ENCODE data around the gene FTO. TPM values are rescaled to one million over a fixed set of nuclear protein-coding genes. Genes with fewer than 3 reads are reported as not detected.

FTO gene
- total RNA-seq, 2 donors from 2014 or later, result 38.6 to 40.8 TPM

DNA sequence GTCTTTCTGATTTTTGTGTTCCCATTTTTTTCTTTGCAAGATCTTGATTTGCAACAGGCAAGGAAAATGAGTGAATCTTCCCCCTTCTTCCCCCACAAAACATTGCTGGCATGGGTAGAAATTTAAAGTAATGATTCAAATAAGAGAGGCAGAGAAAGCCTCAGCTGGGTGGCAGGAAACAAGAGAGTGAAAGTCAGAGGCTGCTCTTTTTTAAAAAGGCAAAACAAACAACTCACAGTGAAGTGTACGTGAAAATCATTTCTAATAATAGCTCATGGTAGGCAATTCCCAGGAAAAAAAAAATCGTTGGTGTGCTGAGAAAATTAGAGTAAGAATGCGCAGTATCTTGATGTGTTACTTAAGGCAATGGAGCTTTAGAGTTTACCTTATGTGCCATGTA, 229.5 kb downstream of the FTO start:
- intact Hi-C loops (cut with DNase I, micrococcal nuclease), result no loop called here
- DNase-seq, result no peak
- ATAC-seq, result no peak

DNA sequence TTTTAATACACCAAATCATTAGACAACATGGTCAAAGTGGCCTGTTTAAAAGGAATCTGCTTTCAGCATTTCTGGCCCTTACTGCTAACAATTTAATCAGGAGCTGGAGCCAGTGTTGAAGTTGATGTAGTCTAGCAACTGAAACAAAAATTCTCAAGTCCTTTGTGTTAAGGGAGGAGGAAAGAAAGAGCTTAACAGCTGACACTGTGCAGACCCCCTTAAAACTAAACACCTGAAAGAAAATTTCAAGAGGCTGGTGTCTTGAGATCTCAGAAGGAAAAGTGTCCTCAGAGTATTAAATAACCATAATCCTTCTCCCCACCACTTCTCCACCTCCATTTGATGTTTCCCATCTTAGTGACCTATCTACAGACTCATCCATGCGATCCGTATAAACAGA, 232.1 kb downstream of the FTO start:
- DNase-seq (no peak), ATAC-seq (no peak)
- intact Hi-C loops (cut with DNase I, micrococcal nuclease), result no loop called here

DNA sequence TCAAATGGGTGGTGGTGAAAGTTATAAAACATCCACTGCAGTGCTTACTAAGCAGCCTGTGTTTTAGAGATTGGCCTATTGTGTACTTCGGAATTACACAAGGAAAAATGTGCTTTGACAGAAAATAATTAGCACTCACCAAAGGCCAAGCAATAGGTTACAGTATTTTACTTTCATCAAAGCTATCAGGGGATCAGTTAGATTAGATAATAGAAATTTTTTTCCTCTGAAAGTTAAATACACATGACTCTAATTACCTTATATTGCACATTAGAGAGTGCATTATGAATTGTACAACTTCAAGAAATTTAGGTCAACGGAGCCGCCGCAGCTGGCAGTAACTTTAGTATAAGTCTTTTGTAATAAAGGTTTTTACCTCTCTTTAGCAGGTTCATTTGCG, 232.6 kb downstream of the FTO start:
- intact Hi-C loops (cut with DNase I, micrococcal nuclease), result no loop called here
- DNase-seq (no peak), ATAC-seq (no peak)

DNA sequence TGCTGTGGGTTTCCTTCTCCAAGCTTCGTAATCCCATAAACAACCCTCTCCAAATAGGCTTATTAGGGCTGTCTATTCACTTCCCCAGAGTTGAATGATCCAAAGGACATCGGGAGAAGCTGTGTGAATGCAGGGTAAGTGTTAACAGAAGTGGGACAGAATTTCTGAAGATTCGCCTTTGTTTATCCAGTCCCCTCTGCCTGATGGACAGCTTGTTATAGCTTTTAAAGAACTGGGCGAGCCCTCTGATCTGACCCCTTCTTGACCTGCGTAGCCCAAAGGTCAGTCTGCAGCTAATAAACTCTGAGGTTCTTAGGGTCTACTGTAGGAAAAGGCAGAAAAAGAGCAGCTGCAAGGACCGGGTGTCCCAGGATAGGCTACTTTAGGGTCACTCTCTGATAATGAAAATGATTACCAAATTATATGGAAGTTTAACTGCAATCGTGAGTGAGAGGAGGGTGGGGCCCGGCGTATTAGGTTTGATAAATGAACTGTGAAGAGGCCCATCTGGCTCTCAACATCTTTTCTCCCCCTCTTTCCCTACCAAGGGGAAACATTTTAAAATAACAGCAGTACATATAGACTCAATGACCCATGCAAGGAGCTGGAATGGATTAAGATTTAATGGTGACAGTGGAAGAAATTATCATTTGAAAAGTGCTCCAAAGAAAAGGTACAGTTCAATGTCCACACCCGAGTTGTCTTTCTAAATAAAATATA, 233.4 kb downstream of the FTO start:
- no peak for DNase-seq
- no peak for ATAC-seq
- intact Hi-C loops (cut with DNase I, micrococcal nuclease), result no loop called here

DNA sequence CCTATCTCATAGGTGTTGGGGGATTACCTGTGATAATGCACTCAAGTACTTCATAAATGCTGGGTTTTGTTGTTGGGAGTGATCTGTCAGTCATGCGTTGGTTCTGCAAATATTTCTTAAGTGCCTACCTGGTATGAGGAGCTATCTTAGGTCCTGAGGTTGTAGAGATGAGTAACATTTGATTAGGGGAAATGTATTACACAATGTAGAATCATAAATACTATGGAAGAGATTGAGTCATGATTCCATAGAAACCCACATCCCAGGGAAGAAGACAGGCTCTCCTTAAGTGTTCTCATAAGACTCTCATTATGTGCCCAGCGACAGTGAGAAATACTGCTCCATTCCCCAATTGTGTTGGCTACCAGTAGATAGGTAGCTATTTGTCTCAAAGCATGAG, 240.1 kb downstream of the FTO start:
- DNase-seq (no peak), ATAC-seq (no peak)
- intact Hi-C loops (cut with DNase I, micrococcal nuclease), result no loop called here

DNA sequence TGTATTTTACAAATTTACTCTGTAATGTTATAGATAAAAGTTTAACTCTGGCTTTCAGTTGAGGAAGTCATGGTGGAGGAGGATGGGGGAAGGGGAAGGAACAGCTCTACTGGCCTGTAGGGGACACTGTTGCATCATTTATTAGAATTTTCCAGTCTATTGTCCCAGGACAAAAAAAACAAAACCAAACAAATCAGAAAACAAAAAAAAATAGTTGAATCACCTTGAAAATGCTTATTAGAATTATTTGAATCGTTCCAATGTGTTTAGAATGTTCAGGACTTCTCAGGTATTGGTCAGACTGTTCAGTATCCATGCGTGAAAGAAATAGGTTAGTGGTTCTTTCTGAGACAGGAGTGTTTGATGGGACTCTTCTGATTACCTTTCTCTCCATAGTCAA, 242.0 kb downstream of the FTO start:
- ATAC-seq (peak; percentile 84), DNase-seq (no peak)
- intact Hi-C loops (cut with DNase I, micrococcal nuclease), result no loop called here

DNA sequence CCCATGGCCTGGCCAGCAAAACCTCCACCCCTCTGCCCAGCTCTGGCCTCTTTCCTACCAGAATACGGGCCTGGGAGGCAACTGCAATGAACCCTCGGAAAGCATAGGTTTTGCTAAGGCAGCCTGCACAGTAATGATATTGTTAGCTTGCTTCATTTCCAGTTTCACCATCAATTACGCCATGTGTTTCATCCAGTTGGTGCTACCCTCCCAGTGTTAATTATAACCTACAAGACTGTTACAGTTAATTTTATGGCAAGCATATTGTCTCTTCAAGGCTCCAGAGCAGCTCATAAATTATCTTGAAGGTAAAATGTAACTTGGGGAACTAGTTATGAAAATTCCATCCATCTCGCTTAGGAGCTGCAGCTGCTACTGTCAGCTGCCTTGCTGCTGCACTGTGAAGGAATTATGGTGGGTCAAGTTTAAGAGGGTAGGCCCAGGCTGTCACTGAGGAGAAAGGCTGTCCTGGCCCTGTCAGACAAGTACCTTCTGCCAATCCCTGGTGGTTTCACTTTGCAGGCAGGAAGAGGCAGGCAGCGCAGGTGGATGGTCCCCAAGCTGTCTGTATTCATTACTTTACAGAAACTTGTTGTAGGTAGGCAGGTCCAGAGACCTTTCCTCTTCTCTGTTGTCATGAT, 242.9 kb downstream of the FTO start:
- ATAC-seq (peak; percentile 86), DNase-seq (no peak)
- intact Hi-C loops (cut with DNase I, micrococcal nuclease), result no loop called here

DNA sequence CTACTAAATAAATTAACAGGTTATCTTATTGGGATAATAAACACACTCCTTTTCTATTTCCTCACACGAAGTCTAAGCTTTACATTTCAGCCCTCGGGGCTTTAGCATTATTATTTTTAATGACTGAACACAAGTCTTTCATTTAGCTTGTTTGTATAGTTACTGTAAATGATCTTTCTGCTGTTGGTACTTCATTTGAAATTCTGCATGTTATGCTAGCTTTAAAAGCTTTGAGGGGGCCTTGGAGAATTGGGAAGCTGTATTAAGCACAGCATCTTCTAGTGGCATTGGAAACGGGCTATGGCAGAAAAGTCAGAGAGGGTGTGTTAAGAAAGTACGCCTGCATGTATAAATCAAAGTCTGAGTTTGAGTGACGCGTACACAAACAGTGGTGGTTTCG, 243.7 kb downstream of the FTO start:
- DNase-seq (no peak), ATAC-seq (no peak)
- intact Hi-C loops (cut with DNase I, micrococcal nuclease), result no loop called here

DNA sequence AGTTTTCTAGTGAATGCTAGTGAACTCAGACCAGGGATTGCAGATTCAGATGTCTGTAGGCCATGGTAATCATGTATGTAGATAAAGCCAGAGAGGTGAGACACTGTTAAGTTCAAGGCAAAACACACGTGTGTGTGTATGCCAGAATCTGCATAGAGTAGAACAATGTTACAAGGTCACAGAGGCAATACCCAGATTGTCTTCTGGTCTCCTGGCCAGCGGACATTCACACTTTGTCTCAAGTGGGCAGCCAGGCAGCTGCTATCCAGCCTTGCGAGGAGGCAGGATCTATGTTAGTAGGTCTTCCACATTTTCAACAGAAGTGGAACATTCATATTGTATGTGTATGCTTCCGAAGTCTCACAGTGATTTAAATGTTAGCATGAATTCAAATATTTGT, 244.4 kb downstream of the FTO start:
- DNase-seq (no peak), ATAC-seq (no peak)
- intact Hi-C loops (cut with DNase I, micrococcal nuclease), result no loop called here

DNA sequence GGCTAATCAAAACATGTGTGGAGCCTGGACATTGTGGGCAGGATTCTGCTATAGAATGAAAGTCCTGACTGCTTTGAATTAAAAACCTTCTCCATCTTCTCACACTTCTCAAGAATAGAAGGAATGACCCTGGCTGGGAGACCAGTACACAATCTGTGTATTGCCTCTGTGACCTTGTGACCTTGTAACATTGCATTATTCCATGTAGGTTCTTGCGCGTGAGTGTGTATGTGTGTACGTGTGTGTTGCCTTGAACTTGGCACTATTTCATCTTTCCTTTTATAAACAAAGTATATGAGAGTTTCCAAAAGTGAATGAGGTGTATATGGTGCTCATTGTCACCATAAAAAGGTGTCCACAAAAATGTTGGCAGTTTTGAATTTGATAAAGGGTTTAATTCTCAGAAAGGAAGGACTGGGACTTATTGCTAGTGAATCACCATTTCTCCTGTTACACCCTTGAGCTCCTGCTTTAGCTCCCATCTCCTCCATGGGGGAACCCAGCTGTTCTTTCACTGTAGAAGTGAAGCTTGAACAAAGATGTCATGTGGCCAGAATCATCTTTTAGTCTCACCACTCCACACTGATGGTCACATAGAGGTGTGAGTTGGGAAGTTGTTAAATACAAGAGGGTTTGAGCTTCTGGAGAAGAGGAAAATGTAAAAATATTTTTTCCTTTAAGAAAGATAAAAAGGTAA, 244.9 kb downstream of the FTO start:
- intact Hi-C loops (cut with DNase I, micrococcal nuclease), result no loop called here
- ATAC-seq (no peak), DNase-seq (no peak)

DNA sequence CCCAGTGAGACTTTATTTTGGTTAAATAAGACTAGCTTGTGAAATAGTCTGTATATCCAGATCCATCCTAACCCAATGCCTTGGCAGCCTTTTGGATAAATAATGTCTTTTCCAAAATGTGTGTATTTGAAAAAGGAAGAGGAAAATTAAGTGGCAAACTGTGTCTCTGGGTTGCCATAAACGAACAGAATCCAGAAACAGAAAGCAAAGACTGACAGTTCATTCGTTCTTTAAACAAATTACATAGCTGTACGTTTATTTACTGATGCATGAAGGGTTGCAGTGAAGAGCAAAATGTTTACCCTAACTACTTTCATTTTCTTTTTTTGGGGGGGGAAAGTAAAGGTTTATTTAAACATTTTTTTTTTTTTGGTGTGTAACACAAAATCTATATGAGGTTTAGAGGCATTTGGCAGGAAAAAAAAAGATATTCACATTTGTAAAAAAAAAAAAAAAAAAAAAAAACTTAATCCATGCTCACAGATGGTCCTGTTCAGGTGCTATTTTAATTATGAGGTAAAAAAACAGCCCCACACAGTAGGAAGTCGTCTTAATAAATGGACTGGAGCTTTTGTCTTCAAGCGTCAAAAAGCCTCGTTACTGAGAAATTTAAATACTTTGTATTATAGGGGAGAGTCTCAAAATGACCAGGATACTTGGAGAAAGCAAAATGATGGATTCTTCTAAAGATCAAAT, 245.9 kb downstream of the FTO start:
- no peak for ATAC-seq
- intact Hi-C loops (cut with DNase I, micrococcal nuclease), result no loop called here

DNA sequence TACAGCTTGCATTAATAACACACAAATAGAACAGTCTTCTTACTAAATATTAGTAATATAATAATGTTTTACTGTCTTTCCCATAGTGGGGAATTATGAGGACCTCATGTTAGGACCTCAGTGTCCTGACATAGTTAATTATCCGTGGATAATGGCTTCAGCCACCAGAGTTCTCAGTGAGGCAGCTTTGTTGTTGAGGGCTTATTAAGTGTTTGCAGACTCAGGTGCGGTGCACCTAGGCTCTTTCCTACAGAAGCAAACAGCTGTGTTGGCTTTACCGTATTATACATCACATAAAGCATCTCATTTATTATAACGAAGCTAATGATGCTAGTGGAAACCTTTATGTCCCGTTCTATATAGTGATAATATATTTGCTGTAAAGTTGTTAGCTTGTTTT, 246.7 kb downstream of the FTO start:
- no peak for ATAC-seq
- intact Hi-C loops (cut with DNase I, micrococcal nuclease), result no loop called here
- DNase-seq, result no peak

More for the DNA sequence above, 245.9 kb downstream of the FTO start:
- DNase-seq, result no peak

DNA sequence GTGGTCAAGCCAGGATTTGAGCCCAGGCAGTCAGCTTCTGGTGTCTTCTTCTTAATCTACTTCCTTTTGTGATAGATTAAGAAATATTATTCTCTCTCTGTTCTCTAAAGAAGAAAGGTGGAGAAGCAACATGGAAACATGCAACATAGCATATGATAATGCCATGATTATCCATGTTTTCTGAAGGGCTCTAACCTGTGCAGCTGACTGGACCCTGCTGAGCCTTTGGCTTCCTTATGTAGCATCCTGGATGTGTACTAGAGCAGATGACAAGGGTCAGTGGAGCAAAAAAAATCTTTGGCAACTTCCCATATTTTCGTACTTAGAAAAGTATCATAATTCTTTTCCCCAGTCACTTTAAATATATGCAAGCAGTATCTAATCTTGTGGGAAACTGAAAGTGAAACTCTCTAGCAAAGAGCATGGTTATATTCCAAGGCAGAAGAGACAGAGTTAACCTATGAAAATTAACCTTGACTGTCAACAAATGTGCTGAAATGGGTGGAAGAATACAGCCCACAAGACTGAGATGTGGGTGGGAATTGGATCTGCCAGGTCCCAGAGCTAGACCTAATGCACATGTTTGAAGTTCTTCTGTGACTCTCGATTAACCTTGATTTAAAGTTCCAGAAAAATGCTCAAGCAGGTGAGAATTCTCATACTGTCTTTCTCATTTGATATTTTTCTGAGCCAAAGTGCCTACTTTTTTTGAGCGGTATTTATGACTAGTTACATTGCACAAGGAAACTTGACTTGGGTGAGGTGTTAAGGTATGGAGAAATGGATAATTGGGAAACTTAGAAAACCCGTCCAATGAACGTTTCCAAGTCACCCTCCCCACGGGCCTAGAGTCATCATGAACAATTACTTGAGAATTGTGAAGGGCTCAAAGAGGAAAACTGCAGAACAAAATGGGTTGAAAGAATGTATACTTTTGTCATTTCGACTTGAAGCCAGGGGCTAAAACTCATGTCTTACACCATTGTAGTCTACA, 248.6 kb downstream of the FTO start:
- no peak for DNase-seq
- intact Hi-C loops (cut with DNase I, micrococcal nuclease), result no loop called here
- peak; percentile 89 for ATAC-seq

DNA sequence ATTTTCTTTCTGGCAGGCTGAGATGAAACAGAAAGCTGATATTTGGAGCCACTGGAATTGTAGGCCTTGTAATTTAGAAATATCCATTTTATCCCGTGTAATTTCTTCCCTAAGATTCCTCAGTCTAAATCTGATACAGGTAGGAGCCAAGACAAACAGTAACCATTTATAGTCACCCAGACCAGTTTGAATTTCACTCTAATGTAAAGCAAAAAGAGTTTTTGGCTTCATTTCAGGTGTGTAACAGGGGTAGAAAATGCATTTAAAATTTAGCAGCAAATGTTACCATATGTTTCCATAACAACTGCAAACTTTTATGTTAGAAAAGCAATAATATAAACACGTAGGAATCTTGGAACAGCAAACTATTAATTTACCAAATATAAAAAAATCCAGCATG, 249.4 kb downstream of the FTO start:
- ATAC-seq (no peak), DNase-seq (no peak)
- intact Hi-C loops (cut with DNase I, micrococcal nuclease), result no loop called here

DNA sequence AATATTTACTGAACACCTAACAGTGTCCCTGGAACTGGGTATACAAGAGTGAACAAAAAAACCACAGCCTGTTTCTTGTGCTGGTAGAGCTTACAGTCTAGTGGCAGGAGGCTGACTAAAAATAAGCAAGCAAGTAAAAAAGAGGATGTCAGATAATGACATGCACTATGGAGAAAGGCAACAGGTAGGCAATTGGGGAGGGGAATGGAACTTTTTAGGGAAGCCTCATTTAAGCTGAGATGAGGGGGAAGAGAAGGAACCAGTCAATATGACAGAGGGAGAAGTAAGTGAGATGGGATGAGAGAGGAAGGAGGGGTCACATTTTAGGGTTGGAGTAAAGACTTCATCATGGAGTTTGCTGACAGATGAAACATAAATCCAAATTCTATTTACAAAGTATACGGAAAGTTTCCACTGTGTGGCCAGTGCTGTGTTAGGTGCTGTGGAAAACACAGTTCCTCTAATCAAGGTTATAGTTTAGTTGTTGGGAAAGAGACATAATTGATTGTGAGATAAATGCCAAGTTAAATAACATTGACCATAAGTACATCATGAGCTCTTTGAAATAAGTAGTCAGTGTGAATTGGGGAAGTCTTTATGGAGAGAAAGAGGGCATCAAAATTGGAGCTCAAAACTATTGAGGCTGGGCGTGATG, 251.4 kb downstream of the FTO start:
- DNase-seq (no peak), ATAC-seq (no peak)
- intact Hi-C loops (cut with DNase I, micrococcal nuclease), result no loop called here

DNA sequence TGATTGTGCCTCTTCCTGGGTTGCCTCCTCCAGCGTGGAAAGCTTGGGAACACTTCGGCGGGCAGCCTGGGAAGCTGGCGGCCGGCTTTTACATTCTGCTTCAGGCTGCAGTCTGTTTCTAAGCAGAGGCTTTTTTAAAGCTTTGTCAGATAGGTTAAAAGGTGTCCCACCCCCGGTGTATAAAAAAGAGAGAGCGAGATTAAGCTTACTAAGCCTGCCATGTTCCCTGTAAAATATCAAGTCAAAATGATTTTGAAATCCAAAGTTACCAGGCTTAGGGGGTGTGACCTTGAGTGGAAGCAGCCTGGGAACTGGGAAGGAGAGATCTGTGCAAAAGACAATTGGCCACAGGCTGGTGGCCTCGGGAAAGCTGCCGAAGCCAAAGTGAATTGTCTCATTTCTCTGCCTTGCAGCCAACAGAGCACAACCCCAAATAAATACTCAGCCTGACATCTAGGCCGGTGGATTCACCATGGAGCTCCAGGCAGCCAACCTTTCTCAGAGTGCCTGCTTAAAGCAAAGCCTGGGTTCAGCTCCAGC, 254.5 kb downstream of the FTO start:
- intact Hi-C loops (cut with DNase I, micrococcal nuclease), result no loop called here
- no peak for DNase-seq
- ATAC-seq, result no peak

DNA sequence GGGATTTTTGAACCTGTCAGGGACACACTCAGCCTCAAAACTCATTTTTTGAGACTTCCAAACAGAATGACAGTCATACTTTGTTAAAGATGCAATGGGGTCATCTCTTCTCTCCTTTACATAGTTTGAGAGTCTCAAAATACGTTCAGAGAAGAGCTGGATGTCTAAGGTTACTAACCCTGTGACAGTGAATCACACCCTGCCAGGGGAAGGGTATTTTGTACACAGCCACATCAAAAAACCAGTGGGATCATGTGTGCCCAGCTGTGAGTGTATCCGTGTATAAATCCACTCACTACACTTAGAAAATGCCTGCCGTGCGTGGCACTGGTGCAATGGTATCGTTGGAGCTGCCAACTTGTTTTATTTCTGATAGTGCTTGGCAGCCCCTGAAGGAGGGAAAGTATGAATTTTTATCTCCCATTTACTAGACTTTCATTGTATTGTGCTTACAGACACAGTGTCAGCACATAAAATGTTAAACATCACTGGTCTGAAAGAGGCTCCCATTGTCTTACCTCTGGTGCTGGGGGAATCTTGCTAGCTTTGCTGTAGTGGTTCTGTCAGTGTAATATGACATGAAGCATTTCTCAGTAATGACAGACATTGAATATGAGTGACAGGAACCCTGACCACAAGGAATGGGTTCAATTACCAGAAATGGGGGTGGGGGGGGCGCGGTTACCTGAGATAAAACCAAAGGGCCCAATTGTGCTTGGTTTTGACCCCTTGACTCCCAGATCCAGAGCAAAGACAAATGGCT, 256.3 kb downstream of the FTO start:
- no peak for ATAC-seq
- intact Hi-C loops (cut with DNase I, micrococcal nuclease), result no loop called here
- no peak for DNase-seq

Measured in left colon (tissue), 2 donors.